ENCODE data around the gene MKNK2. TPM values are rescaled to one million over a fixed set of nuclear protein-coding genes. Genes with fewer than 3 reads are reported as not detected.
A peak's percentile ranks its signal among the peaks of the same experiment; 100 is the strongest.

The MKNK2 gene
- total RNA-seq, 2 donors from 2014 or later = 69.7 to 96.3 TPM

GRCh38 chr19:2058570-2059421, 7.8 kb upstream of the MKNK2 start:
- H3K27ac ChIP-seq = peak overlapping the region; percentile 95 to 96
- no peaks in the 10 kb centered on the region for H3K27me3 ChIP-seq (replicated peaks; ENCODE audit: insufficient read depth)
- DNase-seq (ENCODE audit: low spot score) = no peak
- H3K36me3 ChIP-seq = no peaks in the 10 kb centered on the region
- TF ChIP-seq CTCF (IDR thresholded peaks at IDR 0.05) = no peak
- no peak for ATAC-seq (ENCODE audit: insufficient number of reproducible peaks, low FRiP score, low read depth)
- H3K4me3 ChIP-seq = no peak overlapping the region
- no peaks in the 10 kb centered on the region for H3K9me3 ChIP-seq
- H3K4me1 ChIP-seq (ENCODE audit: control insufficient read depth in 1 of 2, low read depth in 2 of 2) = peaks cover 29 to 49% of the 10 kb centered on the region in 2 donors

GRCh38 chr19:2057484-2058469, 6.7 kb upstream of the MKNK2 start:
- Histone ChIP-seq H3K36me3 (no peaks in the 10 kb centered on the region), H3K4me3 (no peak overlapping the region), H3K27me3 (replicated peaks; ENCODE audit: insufficient read depth) (no peaks in the 10 kb centered on the region), H3K9me3 (no peaks in the 10 kb centered on the region), H3K27ac (peak overlapping the region; percentile 95 to 96), H3K4me1 (ENCODE audit: control insufficient read depth in 1 of 2, low read depth in 2 of 2) (peaks cover 29 to 50% of the 10 kb centered on the region in 2 donors)
- no peak for DNase-seq (ENCODE audit: low spot score)
- TF ChIP-seq CTCF (IDR thresholded peaks at IDR 0.05) = no peak
- no peak for ATAC-seq (ENCODE audit: insufficient number of reproducible peaks, low FRiP score, low read depth)

- H3K4me1 ChIP-seq (ENCODE audit: control insufficient read depth in 1 of 2, low read depth in 2 of 2) = peaks cover 26 to 48% of the 10 kb centered on the region in 2 donors
- H3K27ac ChIP-seq = peak overlapping the region; percentile 69 to 96
- no peak for DNase-seq (ENCODE audit: low spot score)
- no peaks in the 10 kb centered on the region for H3K36me3 ChIP-seq
- no peaks in the 10 kb centered on the region for H3K9me3 ChIP-seq
- no peak overlapping the region for H3K4me3 ChIP-seq
- TF ChIP-seq CTCF (IDR thresholded peaks at IDR 0.05) = no peak
- no peaks in the 10 kb centered on the region for H3K27me3 ChIP-seq (replicated peaks; ENCODE audit: insufficient read depth)
- ATAC-seq (ENCODE audit: insufficient number of reproducible peaks, low FRiP score, low read depth) = no peak
Measured at GRCh38 chr19:2056837-2057192, 5.8 kb upstream of the MKNK2 start.

- Histone ChIP-seq H3K4me3 (peak overlapping the region; percentile 53), H3K9me3 (no peaks in the 10 kb centered on the region), H3K27me3 (replicated peaks; ENCODE audit: insufficient read depth) (no peaks in the 10 kb centered on the region), H3K27ac (peak overlapping the region; percentile 69 to 87), H3K36me3 (no peaks in the 10 kb centered on the region), H3K4me1 (ENCODE audit: control insufficient read depth in 1 of 2, low read depth in 2 of 2) (peaks cover 26 to 51% of the 10 kb centered on the region in 2 donors)
- DNase-seq (ENCODE audit: low spot score) (no peak), ATAC-seq (ENCODE audit: insufficient number of reproducible peaks, low FRiP score, low read depth) (no peak)
- no peak for TF ChIP-seq CTCF (IDR thresholded peaks at IDR 0.05)
Measured at GRCh38 chr19:2055931-2056836, 5.1 kb upstream of the MKNK2 start.

Data from thoracic aorta (tissue), 2 donors.